ENCODE data around the gene IL20RB. TPM values are rescaled to one million over a fixed set of nuclear protein-coding genes. Genes with fewer than 3 reads are reported as not detected.

IL20RB gene
- total RNA-seq, result 1.8 and 3.2 TPM in 2 replicates

GRCh38 chr3:136957751-136958288, at the start of gene IL20RB:
IL20RB (plus strand) TSS chr3:136957983; CDS start chr3:136958114, 131 bp downstream.

Other genes with a start within 250 kb of the IL20RB start
- gene STAG1, start 205.6 kb upstream of the IL20RB start, total RNA-seq, result 54.0 and 65.1 TPM in 2 replicates
- gene SLC35G2, start 138.9 kb upstream of the IL20RB start, total RNA-seq, result 14.2 and 20.5 TPM in 2 replicates
- gene NCK1, start 95.8 kb upstream of the IL20RB start, total RNA-seq, result 52.0 and 69.9 TPM in 2 replicates